HG02763 (cell line): Measurements from ENCODE around the gene RSBN1L.
"Not testable (repeated sequence)": the region's sequence is repeated elsewhere in the genome, so short reads cannot be mapped to it uniquely, and the experiment has no call there.

Source experiments
- ATAC-seq: cut with Tn5 transposase; IDR thresholded peaks from one replicate; pipeline ENCODE4 v1.9.1; 2021; ENCODE audit warnings: mild to moderate bottlenecking, moderate library complexity; ENCODE audit not compliant: unreplicated experiment

RSBN1L gene

DNA sequence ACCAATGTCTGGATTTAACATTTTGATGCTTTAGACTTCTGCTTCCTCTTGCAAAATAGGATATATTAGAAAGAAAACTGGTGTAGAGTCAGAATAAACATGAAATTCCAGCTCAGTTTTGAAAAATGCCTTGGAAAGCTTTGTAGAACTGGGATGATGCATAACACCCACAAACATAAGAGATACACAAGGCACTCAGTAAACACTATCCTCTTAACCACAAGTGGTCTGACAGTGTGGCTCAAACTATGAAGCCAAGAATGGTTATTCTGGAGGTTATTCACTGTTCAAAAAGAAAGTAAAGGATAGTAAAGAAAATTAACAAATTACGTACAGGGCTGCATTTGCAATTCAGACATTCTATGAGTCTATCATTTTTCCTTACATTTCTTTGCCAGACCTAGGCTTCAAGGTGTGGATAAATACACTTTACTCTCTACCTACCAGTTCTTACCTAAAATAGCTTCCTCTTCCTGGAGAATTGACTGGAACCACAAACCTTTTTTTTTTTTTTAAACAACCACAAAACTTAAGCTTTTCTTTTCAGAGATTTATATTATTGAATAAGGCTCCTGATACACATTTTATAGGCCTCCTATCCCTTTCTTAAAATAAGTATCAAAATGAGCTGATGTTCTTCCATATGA is 9.0 kb upstream of the RSBN1L start:
- ATAC-seq = no peak

GRCh38 chr7:77687747-77688144 is 8.5 kb upstream of the RSBN1L start:
- ATAC-seq = no peak

GRCh38 chr7:77690289-77690688 is 6.0 kb upstream of the RSBN1L start:
- ATAC-seq = no peak

DNA sequence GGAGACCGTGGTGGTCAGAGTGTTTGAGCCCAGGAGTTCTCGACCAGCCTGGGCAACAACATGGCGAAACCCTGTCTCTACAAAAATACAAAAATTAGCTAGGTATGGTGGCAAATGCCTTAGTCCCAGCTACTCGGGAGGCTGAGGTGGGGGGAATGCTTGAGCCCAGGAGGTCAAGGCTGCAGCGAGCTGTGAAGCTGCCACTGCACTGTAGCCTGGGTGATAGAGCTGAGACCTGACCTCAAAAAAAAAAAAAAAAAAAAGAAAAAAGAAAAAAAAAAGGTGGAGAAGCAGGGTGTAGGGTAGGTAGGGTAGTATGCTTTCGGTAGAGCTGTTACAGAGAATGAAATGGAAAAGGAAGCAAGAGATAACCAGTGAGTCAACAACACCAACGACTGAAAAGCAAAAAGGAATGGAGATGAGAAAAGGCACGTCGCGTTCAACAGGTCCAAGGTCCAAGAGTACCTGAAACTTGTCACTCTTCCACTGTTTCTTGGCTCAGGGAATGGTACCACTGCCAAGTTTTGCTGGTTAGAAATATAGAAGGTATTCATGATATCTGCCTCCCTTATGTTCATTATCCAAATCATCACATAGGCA is 4.3 kb upstream of the RSBN1L start:
- no peak for ATAC-seq

- no peak for ATAC-seq
These were observed 2.3 kb upstream of the RSBN1L start for GRCh38 chr7:77693830-77694583.

- ATAC-seq = peak; percentile 22
These were observed 630 bp downstream of the RSBN1L start for GRCh38 chr7:77696643-77697534.

DNA sequence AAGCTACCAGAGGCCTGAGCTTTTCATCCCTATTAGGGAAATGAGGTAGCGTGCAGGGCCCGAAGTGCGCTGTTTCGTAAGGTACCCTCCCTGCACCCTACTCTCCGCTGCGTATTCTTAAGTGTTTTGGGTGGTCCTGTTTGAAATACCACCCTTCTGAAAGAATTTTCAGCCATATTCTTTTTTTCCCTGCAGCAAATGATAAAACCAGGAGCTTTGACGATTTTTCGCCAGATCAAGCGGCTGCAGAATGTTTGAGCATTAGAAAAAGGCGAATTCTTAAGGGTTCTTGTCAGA is 1.2 kb downstream of the RSBN1L start:
- ATAC-seq = no peak

DNA sequence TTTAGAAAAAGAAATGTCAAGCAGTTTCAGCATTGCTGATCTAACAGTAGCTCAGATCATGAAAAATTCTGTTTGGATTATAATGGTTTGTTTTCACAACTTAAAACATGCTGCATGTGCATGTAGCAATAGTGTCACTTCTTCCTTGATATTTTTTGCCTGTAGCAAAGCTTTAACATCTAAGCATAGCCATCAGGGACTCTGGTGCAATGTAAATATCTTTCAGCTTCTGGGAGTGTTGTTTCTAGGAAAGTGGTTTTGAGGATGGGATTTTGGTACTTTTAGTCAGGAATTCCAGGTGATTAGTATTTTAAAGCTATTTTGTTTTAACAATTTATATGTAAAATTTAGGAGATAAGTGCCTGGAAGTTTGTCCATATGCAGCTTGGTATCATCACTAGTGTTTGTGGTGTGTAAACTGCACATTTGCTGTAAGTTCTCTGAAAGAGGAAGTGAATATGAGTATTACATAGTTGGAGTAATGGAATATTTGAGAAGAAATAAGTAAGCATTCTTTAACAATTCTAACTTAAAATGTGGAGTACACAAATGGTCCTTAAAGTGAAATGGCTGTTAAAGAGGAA is 1.9 kb downstream of the RSBN1L start:
- ATAC-seq = no peak

DNA sequence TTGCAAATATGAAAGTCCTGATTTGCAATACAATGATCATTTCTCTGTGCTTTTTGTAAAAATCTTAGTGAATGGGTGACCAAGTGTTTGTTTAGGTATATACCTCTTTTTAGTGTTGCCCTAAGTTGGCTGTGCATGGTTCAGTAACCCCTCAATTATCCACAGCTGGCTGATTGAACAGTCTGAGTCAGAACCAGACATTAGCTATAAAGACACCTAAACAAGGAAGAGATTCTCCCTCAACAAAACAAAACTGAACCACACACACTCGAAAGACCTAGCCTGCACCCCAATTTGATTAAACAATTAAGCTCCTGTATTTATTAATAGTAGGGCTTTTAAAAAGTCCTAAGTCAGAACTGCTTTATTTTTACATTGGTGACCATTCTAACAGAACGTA is 2.8 kb downstream of the RSBN1L start:
- peak; percentile 27 for ATAC-seq

DNA sequence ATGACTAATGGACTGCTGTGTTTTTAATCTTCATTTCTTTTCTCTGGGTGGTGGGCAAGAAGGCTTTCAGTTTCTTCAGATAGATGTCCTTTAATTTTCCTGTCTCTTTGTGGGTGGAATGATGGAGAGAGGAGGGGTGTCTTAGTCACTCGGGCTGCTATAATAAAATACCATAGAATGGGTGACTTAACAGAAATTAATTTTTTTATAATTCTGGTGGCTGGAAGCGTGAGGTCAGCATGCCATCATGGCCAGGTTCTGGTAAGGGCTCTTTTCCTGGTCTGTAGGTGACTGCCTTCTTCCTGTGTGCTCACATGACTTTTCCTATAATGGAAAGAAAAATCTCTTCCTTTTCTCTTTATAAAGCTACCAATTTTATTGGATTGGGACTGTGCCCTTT is 6.3 kb downstream of the RSBN1L start:
- no peak for ATAC-seq

- no peak for ATAC-seq
These were observed 6.8 kb downstream of the RSBN1L start for GRCh38 chr7:77702968-77703472.

- not testable (repeated sequence) for ATAC-seq
These were observed 7.4 kb downstream of the RSBN1L start for GRCh38 chr7:77703669-77704068.

DNA sequence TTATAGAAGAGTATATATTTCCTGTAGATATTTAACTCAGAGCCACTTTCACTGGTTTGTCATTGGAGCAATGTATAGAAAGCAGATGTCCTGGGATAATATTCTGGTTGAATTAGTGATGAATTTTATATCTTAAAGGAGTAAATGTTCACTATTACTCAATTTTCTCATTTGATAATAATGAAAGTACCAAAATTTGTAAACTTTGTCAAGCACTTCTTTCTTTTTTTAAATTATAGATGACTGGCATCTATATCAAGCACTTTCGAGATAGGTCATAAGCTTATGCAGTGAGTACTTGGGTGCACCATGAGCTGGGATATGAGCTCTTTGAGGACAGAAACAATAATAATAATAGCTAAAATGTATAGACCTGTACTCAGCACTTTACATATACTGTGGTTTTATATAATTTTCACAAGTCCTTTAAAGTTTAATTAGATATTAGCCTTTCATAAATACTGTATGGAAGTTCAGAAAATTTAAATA is 11.3 kb downstream of the RSBN1L start:
- no peak for ATAC-seq

- no peak for ATAC-seq
These were observed 13.8 kb downstream of the RSBN1L start for GRCh38 chr7:77710067-77710466.

GRCh38 chr7:77710861-77711260 is 14.6 kb downstream of the RSBN1L start:
- ATAC-seq = no peak

DNA sequence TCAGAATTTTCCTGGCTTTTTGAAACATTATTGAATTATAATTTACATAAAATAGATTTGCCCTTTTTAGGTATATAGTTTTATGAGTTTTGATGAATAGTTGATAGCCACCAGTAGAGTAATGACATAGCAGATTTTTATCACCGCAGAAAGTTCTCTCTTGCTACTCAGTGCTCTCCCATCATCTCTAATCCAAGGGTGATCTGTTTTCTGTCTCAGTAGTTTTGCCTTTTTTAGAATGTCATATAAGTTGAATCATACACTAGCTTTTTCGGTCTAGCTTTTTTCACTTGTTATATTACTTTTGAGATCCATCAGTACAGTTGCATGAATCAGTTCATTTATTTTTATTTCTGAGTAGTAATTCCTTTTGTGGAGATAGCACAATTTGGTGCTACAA is 17.9 kb downstream of the RSBN1L start:
- no peak for ATAC-seq

GRCh38 chr7:77714931-77715330 is 18.7 kb downstream of the RSBN1L start:
- ATAC-seq = not testable (repeated sequence)

DNA sequence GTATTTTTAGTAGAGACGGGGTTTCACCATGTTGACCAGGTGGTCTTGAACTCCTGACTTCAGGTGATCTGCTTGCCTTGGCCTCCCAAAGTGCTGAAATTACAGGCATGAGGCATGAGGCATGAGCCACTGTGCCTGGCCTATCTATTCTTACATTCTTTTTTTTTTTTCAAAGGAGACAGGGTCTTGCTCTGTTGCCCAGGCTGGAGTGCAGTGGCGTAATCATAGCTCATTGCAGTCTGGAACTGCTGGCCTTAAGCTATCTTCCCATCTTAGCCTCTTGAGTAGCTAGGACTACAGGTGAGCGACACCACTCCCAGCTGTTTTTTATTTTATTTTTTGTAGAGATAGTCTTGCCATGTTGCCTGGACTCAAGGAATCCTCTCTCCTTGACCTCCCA is 20.5 kb downstream of the RSBN1L start:
- no peak for ATAC-seq

- ATAC-seq = not testable (repeated sequence)
These were observed 21.3 kb downstream of the RSBN1L start for GRCh38 chr7:77717566-77717965.

- no peak for ATAC-seq
These were observed 31.3 kb downstream of the RSBN1L start for GRCh38 chr7:77727527-77727926.
